ENCODE data around the gene SLC51B. TPM values are rescaled to one million over a fixed set of nuclear protein-coding genes. Genes with fewer than 3 reads are reported as not detected.

SLC51B gene
- total RNA-seq, 2 experiments from 2014 or later, result not detected

DNA sequence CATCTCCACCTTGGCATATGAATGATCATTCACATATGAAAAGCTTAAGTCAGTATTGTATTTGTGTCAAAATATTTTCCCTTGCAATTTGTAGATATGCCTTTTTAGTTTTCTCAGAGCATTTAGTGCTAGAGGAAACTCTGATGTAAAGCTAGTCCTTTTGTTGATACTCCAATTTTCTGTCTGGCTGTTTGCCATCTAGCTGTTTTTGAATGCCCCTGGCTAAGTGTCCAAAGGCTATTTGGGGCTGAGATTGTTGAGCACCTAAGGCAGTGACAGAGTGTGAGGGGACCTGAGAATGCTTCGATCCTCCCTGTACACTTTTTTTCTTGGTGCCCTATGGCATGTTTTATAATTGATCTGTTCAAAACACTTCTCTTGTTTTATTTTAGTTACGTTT, 3.1 kb downstream of the SLC51B start:
- ChIA-PET POLR2A (interaction anchor here (1.1 to 1.6 kb wide), 3 partner anchors 14 to 257 kb away, joined by 4 to 5 read pairs (median 5); partner anchors contain the start of gene RNU5B-1), CTCF (interaction anchor here (0.6 kb wide), 1 partner anchor 469 kb away, joined by 3 read pairs; no protein-coding TSS in a partner anchor)
- Mint-ChIP-seq H3K4me3 (no peak overlapping the region), H3K4me1 (peaks cover 15% of the 10 kb centered on the region), H3K36me3 (ENCODE audit: low read depth) (no peaks in the 10 kb centered on the region), H3K27me3 (peaks cover 2% of the 10 kb centered on the region), H3K27ac (no peak overlapping the region), H3K9me3 (no peaks in the 10 kb centered on the region)
- DNase-seq, result no peak

DNA sequence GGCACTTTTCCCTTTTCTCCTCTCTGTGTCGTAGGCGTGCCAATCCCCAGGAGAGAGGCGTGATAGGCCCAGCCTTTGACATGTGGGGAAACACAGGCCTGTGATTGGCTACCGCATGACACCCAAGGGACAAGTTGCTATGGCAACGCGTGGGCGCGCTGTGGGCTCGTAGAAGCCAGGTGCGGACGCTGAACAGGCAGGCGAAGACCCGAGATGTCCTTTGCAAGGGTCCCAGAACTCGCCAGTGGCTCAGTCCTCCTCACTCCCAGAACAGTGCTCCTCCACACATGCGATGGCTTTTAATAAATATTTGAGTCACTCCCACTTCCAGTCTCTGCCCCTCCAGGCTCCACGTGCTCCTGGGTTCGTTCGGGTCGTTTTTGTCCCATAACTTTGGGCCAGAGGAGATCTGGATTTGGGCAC, 4.2 kb downstream of the SLC51B start:
- Mint-ChIP-seq H3K4me1 (peaks cover 15% of the 10 kb centered on the region), H3K27me3 (no peaks in the 10 kb centered on the region), H3K27ac (no peak overlapping the region), H3K36me3 (ENCODE audit: low read depth) (no peaks in the 10 kb centered on the region), H3K9me3 (no peaks in the 10 kb centered on the region), H3K4me3 (peak overlapping the region; percentile 54)
- DNase-seq, result peak; percentile 85
- CTCF ChIA-PET, result no interaction called here
- POLR2A ChIA-PET, result interaction anchor here (0.5 to 1.6 kb wide), 4 partner anchors 15 to 255 kb away, joined by 3 to 5 read pairs (median 5); partner anchors contain the start of gene RNU5B-1

DNA sequence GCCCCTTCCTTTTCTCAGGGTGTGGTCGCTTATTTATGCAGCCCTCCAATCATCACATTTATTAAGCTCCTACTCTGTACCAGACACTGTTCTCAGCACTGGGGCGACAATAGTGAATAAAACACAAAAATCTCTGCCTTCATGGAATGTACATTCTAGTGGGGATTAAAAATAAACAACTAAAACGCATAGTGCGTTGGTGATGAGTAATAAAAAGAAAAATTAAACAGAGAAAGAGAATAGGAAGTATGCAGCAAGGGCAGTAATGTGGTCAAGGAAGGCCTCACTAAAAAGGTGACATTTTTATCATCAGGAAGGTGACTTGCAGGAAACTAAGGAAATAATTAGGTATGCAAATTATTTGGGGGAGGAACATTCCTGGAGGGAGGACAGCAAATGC, 5.1 kb downstream of the SLC51B start:
- Mint-ChIP-seq H3K9me3 (no peaks in the 10 kb centered on the region), H3K36me3 (ENCODE audit: low read depth) (no peaks in the 10 kb centered on the region), H3K27me3 (no peaks in the 10 kb centered on the region), H3K27ac (no peak overlapping the region), H3K4me1 (peaks cover 16% of the 10 kb centered on the region), H3K4me3 (no peak overlapping the region)
- ChIA-PET CTCF (no interaction called here), POLR2A (interaction anchor here (1.0 kb wide), 1 partner anchor 254 kb away, joined by 5 read pairs; the partner anchor contains the start of gene RNU5B-1)
- no peak for DNase-seq

DNA sequence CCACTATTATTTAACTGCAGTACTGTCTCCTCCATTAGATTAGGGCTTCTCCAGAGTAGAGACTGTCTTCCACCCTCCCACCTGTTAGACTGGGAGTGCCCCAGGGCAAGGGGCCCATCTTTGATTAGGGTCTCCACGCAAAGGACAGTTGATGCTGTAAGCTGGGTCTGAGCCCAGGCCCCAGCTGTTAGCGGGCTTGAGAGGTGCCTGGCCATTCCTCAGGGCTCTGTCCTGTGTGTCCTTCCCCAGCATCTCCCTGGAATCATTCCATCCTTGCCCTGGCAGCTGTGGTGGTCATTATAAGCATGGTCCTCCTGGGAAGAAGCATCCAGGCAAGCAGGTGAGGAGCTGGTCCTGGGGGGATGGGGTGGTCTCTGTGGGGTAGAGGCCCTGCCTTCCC, 6.1 kb downstream of the SLC51B start:
- ChIA-PET POLR2A (no interaction called here), CTCF (interaction anchor here (1.0 kb wide), 1 partner anchor 17 kb away, joined by 4 read pairs; no protein-coding TSS in a partner anchor)
- no peaks in the 10 kb centered on the region for H3K27me3 Mint-ChIP-seq
- no peak overlapping the region for H3K27ac Mint-ChIP-seq
- no peak overlapping the region for H3K4me3 Mint-ChIP-seq
- H3K9me3 Mint-ChIP-seq, result no peaks in the 10 kb centered on the region
- H3K36me3 Mint-ChIP-seq (ENCODE audit: low read depth), result no peaks in the 10 kb centered on the region
- no peak for DNase-seq
- peaks cover 22% of the 10 kb centered on the region for H3K4me1 Mint-ChIP-seq

DNA sequence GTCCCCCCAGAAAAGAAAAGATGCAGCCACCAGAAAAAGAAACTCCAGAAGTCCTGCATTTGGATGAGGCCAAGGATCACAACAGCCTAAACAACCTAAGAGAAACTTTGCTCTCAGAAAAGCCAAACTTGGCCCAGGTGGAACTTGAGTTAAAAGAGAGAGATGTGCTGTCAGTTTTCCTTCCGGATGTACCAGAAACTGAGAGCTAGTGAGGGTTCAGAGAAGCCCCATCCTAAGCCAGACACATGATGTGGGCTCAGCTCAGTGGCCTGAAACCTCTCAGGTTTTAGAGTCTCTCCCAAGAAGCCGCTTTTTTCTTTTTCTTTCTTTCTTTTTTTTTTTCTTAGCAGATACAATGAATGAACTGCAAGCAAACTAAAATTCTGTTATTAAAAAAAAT, 7.8 kb downstream of the SLC51B start:
- no peaks in the 10 kb centered on the region for H3K27me3 Mint-ChIP-seq
- no peak overlapping the region for H3K27ac Mint-ChIP-seq
- no peak overlapping the region for H3K4me3 Mint-ChIP-seq
- DNase-seq, result no peak
- POLR2A ChIA-PET, result interaction anchor here (0.9 to 1.2 kb wide), 2 partner anchors 133 to 252 kb away, joined by 3 to 4 read pairs; partner anchors contain the start of genes CLPX and RNU5B-1
- H3K9me3 Mint-ChIP-seq, result no peaks in the 10 kb centered on the region
- no peaks in the 10 kb centered on the region for H3K36me3 Mint-ChIP-seq (ENCODE audit: low read depth)
- H3K4me1 Mint-ChIP-seq, result peaks cover 22% of the 10 kb centered on the region
- CTCF ChIA-PET, result interaction anchor here (0.6 to 4.7 kb wide), 3 partner anchors 26 to 49 kb away, joined by 3 to 18 read pairs (median 7); no protein-coding TSS in a partner anchor

DNA sequence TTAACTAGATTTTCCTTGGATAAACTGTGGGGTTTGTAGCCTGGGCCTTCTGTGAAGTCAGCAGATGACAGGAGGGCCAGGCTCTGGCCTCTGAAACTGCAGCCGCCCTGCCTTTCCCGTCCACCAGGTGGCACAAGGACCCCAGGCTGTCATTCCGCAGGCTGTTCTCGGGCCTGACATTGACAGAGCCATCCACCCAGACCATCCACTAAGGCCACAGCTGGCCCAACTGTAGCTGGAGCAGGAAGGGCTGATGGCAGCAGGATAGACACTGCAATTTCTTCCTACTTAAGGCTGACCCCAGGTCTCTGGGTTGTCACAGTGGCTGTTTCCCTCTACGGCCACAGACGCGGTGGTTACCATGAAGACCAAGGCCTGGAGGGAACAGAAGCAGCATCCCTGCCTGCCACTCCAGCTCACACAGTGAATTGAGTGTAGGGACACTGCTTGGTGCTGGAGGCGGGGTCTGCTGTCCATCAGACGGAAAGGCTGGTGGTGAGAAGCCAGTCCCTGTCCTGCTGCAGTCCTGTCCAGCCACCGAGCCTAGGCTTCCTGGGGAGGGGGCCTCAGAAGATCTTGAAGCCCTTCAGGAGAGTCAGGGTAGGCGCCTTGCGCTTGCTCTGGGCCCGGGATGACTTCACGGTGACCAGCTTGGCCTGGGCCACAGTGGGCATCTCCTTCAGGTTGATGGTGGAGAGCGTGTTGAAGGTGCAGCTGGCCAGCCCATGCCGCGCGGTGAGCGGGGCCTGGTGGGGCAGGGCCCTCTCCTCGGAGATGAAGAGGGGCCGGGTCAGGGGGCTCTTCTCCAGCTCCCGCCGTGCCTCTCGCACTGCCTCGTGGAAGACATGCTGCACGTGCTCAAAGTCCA, 9.4 kb downstream of the SLC51B start:
- ChIA-PET CTCF (interaction anchor here (0.8 to 4.7 kb wide), 7 partner anchors 12 to 231 kb away, joined by 3 to 18 read pairs (median 6); no protein-coding TSS in a partner anchor), POLR2A (interaction anchor here (1.6 to 2.3 kb wide), 2 partner anchors 243 to 250 kb away, joined by 6 to 7 read pairs; partner anchors contain the start of gene RNU5B-1)
- DNase-seq, result peak; percentile 66
- Mint-ChIP-seq H3K4me3 (no peak overlapping the region), H3K4me1 (peaks cover 18% of the 10 kb centered on the region), H3K9me3 (no peaks in the 10 kb centered on the region), H3K36me3 (ENCODE audit: low read depth) (no peaks in the 10 kb centered on the region), H3K27me3 (no peaks in the 10 kb centered on the region), H3K27ac (no peak overlapping the region)

DNA sequence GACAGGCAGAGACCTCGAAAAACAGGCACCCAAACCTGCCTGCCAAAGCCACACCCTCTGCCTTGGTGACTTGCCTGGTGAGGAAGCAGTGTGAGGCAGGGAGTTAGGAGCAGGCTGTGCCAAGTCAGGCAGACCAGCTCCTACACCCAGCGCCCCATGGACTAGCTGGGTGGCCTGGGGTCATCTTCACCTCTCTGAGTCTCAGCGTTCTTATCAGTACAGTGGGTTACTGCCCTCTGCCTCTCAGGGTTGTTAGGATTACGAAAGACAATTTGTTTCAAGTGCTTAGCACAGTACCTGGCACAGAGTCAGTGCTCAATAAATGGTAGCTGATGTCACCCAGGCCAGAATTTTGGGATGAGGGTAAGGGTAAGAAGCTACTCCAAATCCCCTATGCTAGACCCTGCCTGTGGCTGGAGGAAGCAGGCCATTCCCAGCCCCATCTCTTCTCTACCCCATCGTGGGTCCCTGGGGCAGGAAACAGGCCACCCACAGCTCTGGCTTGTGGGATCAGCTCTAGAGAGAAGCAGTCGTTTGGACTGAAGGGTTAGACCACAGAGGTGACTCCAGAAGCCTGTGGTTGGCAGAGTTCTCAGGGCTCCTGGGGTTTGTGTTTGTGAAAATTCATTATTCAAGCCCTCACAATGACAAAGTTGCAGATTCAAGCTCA, 10.1 kb downstream of the SLC51B start:
- Mint-ChIP-seq H3K36me3 (ENCODE audit: low read depth) (no peaks in the 10 kb centered on the region), H3K27ac (no peak overlapping the region), H3K27me3 (no peaks in the 10 kb centered on the region), H3K9me3 (no peaks in the 10 kb centered on the region), H3K4me3 (no peak overlapping the region), H3K4me1 (peaks cover 10% of the 10 kb centered on the region)
- no peak for DNase-seq
- ChIA-PET POLR2A (interaction anchor here (1.6 to 2.3 kb wide), 2 partner anchors 242 to 249 kb away, joined by 6 to 7 read pairs; partner anchors contain the start of gene RNU5B-1), CTCF (interaction anchor here (1.0 to 4.7 kb wide), 7 partner anchors 13 to 47 kb away, joined by 3 to 18 read pairs (median 6); no protein-coding TSS in a partner anchor)

DNA sequence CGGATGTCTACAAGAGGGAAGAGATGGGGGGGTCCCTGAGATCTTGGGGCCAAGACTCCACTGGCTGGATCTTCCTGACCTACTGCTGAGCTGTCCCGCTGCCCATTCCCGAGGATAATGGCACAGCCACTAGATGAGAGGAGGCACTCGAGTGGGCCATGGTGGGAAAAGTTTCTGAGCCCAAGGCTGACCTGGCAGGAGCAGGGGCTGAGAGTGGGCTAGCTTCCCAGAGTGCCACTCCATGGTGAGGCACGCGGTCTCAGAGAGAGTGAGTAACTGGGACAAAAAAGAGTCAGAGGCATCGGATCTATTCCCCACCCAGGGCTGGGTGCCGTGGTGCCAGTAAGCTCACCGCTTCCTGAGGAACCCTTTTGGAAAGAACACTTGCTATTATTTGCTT, 10.9 kb downstream of the SLC51B start:
- DNase-seq, result no peak
- Mint-ChIP-seq H3K4me1 (peaks cover 8% of the 10 kb centered on the region), H3K27me3 (no peaks in the 10 kb centered on the region), H3K27ac (no peak overlapping the region), H3K9me3 (no peaks in the 10 kb centered on the region), H3K36me3 (ENCODE audit: low read depth) (no peaks in the 10 kb centered on the region), H3K4me3 (no peak overlapping the region)
- ChIA-PET POLR2A (interaction anchor here (1.6 to 2.3 kb wide), 2 partner anchors 241 to 249 kb away, joined by 6 to 7 read pairs; partner anchors contain the start of gene RNU5B-1), CTCF (interaction anchor here (0.7 to 4.7 kb wide), 8 partner anchors 14 to 935 kb away, joined by 3 to 18 read pairs (median 3); no protein-coding TSS in a partner anchor)

DNA sequence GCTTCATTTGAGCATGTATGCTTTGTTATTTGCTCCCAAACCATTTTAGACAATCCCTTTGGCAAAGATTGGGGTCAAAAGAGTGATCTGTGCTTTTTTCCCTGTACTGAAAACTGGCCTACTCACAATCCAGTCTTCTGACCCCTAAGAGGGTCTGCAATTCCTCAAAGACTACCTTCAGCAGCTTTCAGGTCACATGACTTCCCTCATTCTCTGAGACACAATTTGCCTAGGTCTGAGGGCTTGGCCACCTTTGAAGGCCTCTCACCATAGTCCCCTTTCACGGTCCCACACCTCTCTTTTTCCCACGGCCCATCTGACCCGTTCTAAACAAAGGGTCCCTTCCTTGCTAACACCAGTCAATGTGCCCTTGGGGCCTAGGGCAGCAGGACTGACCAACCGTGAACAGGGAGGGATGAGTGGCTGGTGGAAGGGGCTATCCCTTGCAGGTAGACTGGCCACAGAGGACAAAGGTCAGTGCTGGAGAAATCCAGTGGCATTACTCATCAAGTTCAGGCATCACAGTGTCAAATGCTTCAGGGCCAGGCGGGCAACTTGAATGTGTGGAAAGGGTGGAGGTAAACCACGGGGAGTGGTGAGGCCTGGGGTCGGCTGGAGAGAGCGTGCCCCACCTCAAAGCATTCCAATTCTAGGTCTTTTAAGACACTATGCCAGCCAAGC, 11.8 kb downstream of the SLC51B start:
- DNase-seq, result no peak
- Mint-ChIP-seq H3K9me3 (no peaks in the 10 kb centered on the region), H3K27me3 (peaks cover under 1% of the 10 kb centered on the region), H3K27ac (no peak overlapping the region), H3K4me3 (no peak overlapping the region), H3K4me1 (peaks cover 7% of the 10 kb centered on the region), H3K36me3 (ENCODE audit: low read depth) (no peaks in the 10 kb centered on the region)
- POLR2A ChIA-PET, result no interaction called here
- CTCF ChIA-PET, result interaction anchor here (0.7 to 4.7 kb wide), 5 partner anchors 23 to 936 kb away, joined by 3 to 18 read pairs (median 3); no protein-coding TSS in a partner anchor

DNA sequence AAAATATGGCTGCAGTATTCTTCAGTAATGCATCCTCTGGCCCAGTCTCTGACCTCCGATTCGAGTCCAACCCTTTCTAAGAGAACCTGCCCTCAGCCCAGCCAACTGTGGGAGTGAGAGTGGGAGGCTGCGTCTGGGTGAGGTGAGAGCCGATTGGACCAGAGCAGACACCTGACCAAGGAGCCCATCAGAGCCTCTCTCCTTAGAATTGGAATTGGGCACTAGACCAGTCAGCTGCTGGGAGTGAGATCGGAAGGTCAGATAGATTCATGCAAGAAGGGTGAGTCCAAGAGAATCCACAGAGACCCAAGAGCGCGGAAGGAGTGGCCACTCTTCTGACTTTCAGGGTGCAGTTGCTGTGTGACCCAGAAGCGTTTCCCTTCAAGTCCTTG, 12.4 kb downstream of the SLC51B start:
- Mint-ChIP-seq H3K27me3 (peaks cover 4% of the 10 kb centered on the region), H3K9me3 (no peaks in the 10 kb centered on the region), H3K27ac (no peak overlapping the region), H3K4me1 (peaks cover 7% of the 10 kb centered on the region), H3K4me3 (no peak overlapping the region), H3K36me3 (ENCODE audit: low read depth) (no peaks in the 10 kb centered on the region)
- DNase-seq, result no peak
- ChIA-PET POLR2A (no interaction called here), CTCF (no interaction called here)

DNA sequence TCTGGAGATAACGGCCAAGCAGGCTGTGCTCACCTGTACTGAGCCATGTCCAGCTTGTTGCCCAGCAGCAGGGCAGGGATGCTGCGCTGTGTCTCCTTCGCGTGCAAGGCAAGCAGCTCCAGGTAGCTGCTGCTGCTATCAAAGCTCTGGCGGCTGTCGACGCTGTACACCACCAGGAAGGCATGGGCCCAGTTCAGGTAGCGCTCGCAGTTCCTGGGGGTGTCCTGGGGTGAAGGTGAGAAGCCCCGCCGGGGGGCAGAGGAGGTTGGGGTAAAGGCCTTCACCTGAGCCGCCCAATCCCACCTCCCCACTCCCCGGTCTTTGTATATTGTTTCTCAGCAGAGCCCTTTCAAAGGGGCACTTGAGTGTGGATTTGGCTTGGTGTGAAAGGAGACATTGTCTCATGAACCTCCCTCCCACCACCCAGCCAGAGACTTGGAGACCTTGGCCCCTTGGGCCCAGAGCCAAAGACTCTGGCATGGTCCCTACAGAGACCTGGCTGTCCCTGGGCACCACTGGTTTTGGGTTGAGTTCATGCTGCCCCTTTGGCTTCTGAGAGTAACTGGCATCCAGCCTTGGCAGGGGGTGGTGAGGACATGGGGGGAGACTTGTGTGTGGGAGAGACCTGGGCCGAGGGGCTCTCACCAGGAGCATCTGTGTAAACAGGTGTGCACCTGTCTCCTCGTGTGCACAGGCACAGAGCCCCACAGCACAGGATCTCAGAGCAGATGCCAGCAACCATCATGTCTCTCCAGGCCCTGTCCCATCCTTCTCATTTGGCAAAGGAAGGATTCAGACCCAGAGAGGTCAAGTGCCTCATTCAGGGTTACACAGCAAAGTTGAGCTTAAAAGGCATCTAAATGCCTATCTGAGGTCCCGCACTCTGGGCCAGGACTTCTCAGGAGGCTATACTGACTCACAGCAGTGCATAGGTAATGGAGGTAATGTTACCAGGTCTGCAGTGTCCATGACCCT, 13.5 kb downstream of the SLC51B start:
- ChIA-PET POLR2A (no interaction called here), CTCF (no interaction called here)
- no peak overlapping the region for H3K27ac Mint-ChIP-seq
- H3K4me3 Mint-ChIP-seq, result no peak overlapping the region
- H3K4me1 Mint-ChIP-seq, result peaks cover 7% of the 10 kb centered on the region
- H3K36me3 Mint-ChIP-seq (ENCODE audit: low read depth), result no peaks in the 10 kb centered on the region
- H3K27me3 Mint-ChIP-seq, result peaks cover 9% of the 10 kb centered on the region
- no peak for DNase-seq
- H3K9me3 Mint-ChIP-seq, result no peaks in the 10 kb centered on the region

DNA sequence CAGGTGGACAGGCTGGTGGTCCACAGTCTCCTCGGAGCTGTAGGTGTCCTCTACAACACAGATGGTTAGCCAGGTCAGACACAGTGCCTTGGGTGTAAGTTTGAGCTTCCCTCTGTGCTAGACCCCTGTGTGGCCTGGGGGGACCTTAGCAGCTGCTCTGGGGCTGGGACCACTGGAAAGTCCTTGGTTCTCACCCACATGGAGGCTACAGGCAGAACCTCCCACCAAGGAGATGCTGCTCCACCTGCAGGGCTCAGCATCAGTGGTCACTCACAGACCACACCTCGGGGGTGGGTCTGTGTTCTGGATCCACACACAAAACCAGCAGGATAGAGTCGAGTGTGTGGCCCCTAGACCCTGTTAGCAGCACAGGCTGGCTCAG, 14.2 kb downstream of the SLC51B start:
- ChIA-PET POLR2A (no interaction called here), CTCF (no interaction called here)
- Mint-ChIP-seq H3K4me3 (no peak overlapping the region), H3K27ac (no peak overlapping the region), H3K4me1 (peaks cover 7% of the 10 kb centered on the region), H3K9me3 (no peaks in the 10 kb centered on the region), H3K36me3 (ENCODE audit: low read depth) (no peaks in the 10 kb centered on the region), H3K27me3 (peaks cover 9% of the 10 kb centered on the region)
- DNase-seq, result no peak

Data from activated CD4-positive, alpha-beta memory T cell treated with anti-CD3 and anti-CD28 coated beads, Interleukin-2, amount 10 ng/mL, durations not matched to agents 7 days and 5 days (primary cell).